Astrocyte (in vitro differentiated cells and primary cell): Measurements from ENCODE around the gene ZBTB24. TPM values are rescaled to one million over a fixed set of nuclear protein-coding genes. Genes with fewer than 3 reads are reported as not detected.

Source experiments
- DNase-seq: peaks from one replicate; pipeline ENCODE4 v3.0.0-alpha.2; 2010; ENCODE audit warnings: low read depth
- FAIRE-seq: peaks from 2 replicates; lab custom pipeline; 2011; peaks lifted over from hg19 to GRCh38; lab: Jason Lieb, UNC
- H2AFZ ChIP-seq: 2 replicates; pipeline ENCODE4 v1.6.0; 2012; ENCODE audit warnings: low read depth, low read length, inconsistent platforms
- H3K27ac ChIP-seq: 2 replicates; pipeline ENCODE4 v1.5.1; 2011; ENCODE audit warnings: low read depth, low read length, inconsistent platforms
- H3K27me3 ChIP-seq: 2 replicates; pipeline ENCODE4 v1.6.0; 2011; ENCODE audit warnings: low read length, inconsistent platforms; ENCODE audit not compliant: insufficient read depth
- H3K36me3 ChIP-seq: 2 replicates; pipeline ENCODE4 v1.5.1; 2011; ENCODE audit warnings: low read length, inconsistent platforms; ENCODE audit not compliant: insufficient read depth
- H3K4me1 ChIP-seq: 2 replicates; pipeline ENCODE4 v1.5.1; 2011; ENCODE audit warnings: low read length, inconsistent platforms; ENCODE audit not compliant: insufficient read depth
- H3K4me2 ChIP-seq: 2 replicates; pipeline ENCODE4 v1.6.0; 2012; ENCODE audit warnings: low read length, inconsistent platforms
- H3K4me3 ChIP-seq: 2 replicates; pipeline ENCODE4 v1.5.1; 2011; ENCODE audit warnings: low read depth, mild to moderate bottlenecking, low read length, inconsistent platforms; ENCODE audit not compliant: insufficient read depth
- H3K79me2 ChIP-seq: 2 replicates; pipeline ENCODE4 v1.6.0; 2012; ENCODE audit warnings: mild to moderate bottlenecking, low read length, inconsistent platforms; ENCODE audit not compliant: insufficient read depth
- H3K9ac ChIP-seq: 2 replicates; pipeline ENCODE4 v1.6.0; 2012; ENCODE audit warnings: mild to moderate bottlenecking, low read length, inconsistent platforms
- H3K9me3 ChIP-seq: 2 replicates; pipeline ENCODE4 v1.5.1; 2012; ENCODE audit warnings: low read depth, mild to moderate bottlenecking, low read length, inconsistent platforms; ENCODE audit not compliant: insufficient read depth
- H4K20me1 ChIP-seq: 2 replicates; pipeline ENCODE4 v1.6.0; 2012; ENCODE audit warnings: low read length, inconsistent platforms; ENCODE audit not compliant: insufficient read depth
- H3K27ac Mint-ChIP-seq: one replicate; pipeline ENCODE4 v1.8.0; 2021; ENCODE audit warnings: mild to moderate bottlenecking, mixed read lengths; ENCODE audit not compliant: unreplicated experiment
- H3K27me3 Mint-ChIP-seq: one replicate; pipeline ENCODE4 v1.8.0; 2021; ENCODE audit warnings: low read depth, mixed read lengths; ENCODE audit not compliant: unreplicated experiment
- H3K36me3 Mint-ChIP-seq: one replicate; pipeline ENCODE4 v1.8.0; 2021; ENCODE audit warnings: low read depth, mixed read lengths; ENCODE audit not compliant: unreplicated experiment
- H3K4me1 Mint-ChIP-seq: one replicate; pipeline ENCODE4 v1.8.0; 2021; ENCODE audit warnings: low read depth, mixed read lengths; ENCODE audit not compliant: unreplicated experiment
- H3K4me3 Mint-ChIP-seq: one replicate; pipeline ENCODE4 v1.8.0; 2021; ENCODE audit warnings: mild to moderate bottlenecking, moderate library complexity, mixed read lengths; ENCODE audit not compliant: unreplicated experiment
- H3K9me3 Mint-ChIP-seq: one replicate; pipeline ENCODE4 v1.8.0; 2021; ENCODE audit warnings: mild to moderate bottlenecking, mixed read lengths; ENCODE audit not compliant: unreplicated experiment
- EZH2 ChIP-seq: IDR thresholded peaks from 2 replicates; pipeline ENCODE4 v1.6.1; 2012; ENCODE audit warnings: mild to moderate bottlenecking, low read length, inconsistent platforms; ENCODE audit not compliant: insufficient read depth
- total RNA-seq: library from RNA; stranded (reverse); gene quantifications from 2 replicates; pipeline ENCODE4 v1.2.1, GENCODE V29; 2021
- TF ChIP-seq, protein P1 (sequence below): IDR thresholded peaks from 2 replicates; pipeline ENCODE4 v1.5.1; 2011; ENCODE audit warnings: low read depth, mild to moderate bottlenecking, inconsistent platforms, low read length, moderate library complexity; ENCODE audit not compliant: insufficient read depth

The ZBTB24 gene
- total RNA-seq, 1 donor from 2014 or later = 9.3 TPM

DNA sequence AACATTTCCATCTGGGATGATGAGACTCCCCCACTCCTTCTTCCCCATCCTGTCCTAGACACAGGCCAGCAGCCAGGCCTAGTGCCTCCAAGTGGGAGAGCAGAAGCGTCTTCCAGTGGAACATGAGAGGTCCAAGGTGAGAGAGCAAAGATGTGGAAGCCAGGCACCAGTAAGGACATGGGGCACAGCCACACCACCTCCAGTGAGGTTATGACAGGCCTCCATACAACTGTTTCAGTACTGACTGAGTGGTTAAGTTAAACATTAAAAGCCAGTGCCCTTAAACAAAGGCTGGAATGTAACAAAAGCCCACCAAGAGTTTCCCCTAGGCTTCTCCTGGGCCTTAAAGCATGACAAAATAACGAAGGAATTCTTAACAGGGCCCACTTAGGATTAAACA is 5.3 kb downstream of the ZBTB24 start:
- H3K9me3 Mint-ChIP-seq = no peaks in the 10 kb centered on the region
- no peak overlapping the region for H3K27ac ChIP-seq
- TF ChIP-seq EZH2 = no peak
- TF ChIP-seq, protein P1, sequence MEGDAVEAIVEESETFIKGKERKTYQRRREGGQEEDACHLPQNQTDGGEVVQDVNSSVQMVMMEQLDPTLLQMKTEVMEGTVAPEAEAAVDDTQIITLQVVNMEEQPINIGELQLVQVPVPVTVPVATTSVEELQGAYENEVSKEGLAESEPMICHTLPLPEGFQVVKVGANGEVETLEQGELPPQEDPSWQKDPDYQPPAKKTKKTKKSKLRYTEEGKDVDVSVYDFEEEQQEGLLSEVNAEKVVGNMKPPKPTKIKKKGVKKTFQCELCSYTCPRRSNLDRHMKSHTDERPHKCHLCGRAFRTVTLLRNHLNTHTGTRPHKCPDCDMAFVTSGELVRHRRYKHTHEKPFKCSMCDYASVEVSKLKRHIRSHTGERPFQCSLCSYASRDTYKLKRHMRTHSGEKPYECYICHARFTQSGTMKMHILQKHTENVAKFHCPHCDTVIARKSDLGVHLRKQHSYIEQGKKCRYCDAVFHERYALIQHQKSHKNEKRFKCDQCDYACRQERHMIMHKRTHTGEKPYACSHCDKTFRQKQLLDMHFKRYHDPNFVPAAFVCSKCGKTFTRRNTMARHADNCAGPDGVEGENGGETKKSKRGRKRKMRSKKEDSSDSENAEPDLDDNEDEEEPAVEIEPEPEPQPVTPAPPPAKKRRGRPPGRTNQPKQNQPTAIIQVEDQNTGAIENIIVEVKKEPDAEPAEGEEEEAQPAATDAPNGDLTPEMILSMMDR = no peak
- peaks cover 13% of the 10 kb centered on the region for H3K36me3 Mint-ChIP-seq
- DNase-seq = no peak
- no peak overlapping the region for H3K4me3 ChIP-seq
- no peak overlapping the region for H3K4me3 Mint-ChIP-seq
- H3K36me3 ChIP-seq = peaks cover 33% of the 10 kb centered on the region
- H3K27me3 Mint-ChIP-seq = no peaks in the 10 kb centered on the region
- H3K27me3 ChIP-seq = no peaks in the 10 kb centered on the region
- peaks cover 66% of the 10 kb centered on the region for H3K79me2 ChIP-seq
- no peaks in the 10 kb centered on the region for H3K9me3 ChIP-seq
- H3K9ac ChIP-seq = no peak overlapping the region
- H3K4me1 ChIP-seq = peaks cover 12% of the 10 kb centered on the region
- H3K4me2 ChIP-seq = peak overlapping the region; percentile 56
- H3K4me1 Mint-ChIP-seq = peaks cover 18% of the 10 kb centered on the region
- H4K20me1 ChIP-seq = peaks cover 42% of the 10 kb centered on the region
- no peak overlapping the region for H3K27ac Mint-ChIP-seq
- no peak overlapping the region for H2AFZ ChIP-seq
- FAIRE-seq = no peak

DNA sequence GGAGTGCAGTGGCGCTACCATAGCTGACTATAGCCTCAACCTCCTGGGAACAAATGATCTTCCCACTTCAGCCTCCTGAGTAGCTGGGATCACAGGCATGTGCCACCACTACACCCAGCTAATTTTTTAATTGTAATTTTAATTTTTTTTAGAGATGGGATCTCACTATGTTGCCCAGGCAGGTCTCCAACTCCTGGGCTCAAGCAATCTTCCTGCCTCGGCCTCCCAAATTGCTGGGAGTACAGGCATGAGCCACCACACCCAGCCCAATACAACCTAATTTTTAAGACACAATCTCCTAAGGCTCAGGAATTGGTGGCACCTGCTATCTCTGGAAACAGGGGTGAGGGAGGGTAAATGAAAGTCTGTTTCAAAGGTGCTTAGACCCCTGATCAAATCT is 5.8 kb downstream of the ZBTB24 start:
- Histone ChIP-seq H3K9ac (no peak overlapping the region), H3K79me2 (peaks cover 61% of the 10 kb centered on the region), H3K9me3 (no peaks in the 10 kb centered on the region), H3K4me2 (no peak overlapping the region), H3K27ac (no peak overlapping the region), H3K4me1 (peaks cover 12% of the 10 kb centered on the region), H3K4me3 (no peak overlapping the region), H3K36me3 (peaks cover 36% of the 10 kb centered on the region), H3K27me3 (no peaks in the 10 kb centered on the region), H4K20me1 (peaks cover 44% of the 10 kb centered on the region), H2AFZ (no peak overlapping the region)
- no peak overlapping the region for H3K4me3 Mint-ChIP-seq
- no peaks in the 10 kb centered on the region for H3K27me3 Mint-ChIP-seq
- no peak for DNase-seq
- TF ChIP-seq, protein P1 = no peak
- TF ChIP-seq EZH2 = no peak
- FAIRE-seq = no peak
- peak overlapping the region; percentile 5 for H3K27ac Mint-ChIP-seq
- peaks cover 18% of the 10 kb centered on the region for H3K4me1 Mint-ChIP-seq
- peaks cover 18% of the 10 kb centered on the region for H3K36me3 Mint-ChIP-seq
- no peaks in the 10 kb centered on the region for H3K9me3 Mint-ChIP-seq

DNA sequence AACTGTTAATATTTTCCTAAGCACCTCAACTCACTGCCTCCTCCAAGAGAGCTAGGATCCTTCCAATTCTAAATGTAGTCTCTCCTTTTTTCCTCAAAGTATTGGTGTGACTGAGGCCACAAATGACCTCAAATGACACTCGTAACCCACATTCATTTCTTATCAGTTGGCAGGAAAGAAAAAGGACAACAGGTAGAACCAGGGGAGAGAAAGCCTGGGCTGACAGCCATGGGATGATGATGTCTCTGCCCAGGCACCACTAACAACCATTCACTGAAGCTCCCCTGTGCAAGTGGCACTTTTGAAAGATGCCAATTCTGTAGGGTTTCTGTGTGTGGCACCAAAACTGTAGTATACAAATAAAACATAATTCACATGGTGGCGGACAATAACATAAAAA is 7.4 kb downstream of the ZBTB24 start:
- peaks cover 45% of the 10 kb centered on the region for H3K79me2 ChIP-seq
- H4K20me1 ChIP-seq = peaks cover 42% of the 10 kb centered on the region
- peaks cover 16% of the 10 kb centered on the region for H3K36me3 Mint-ChIP-seq
- DNase-seq (no peak), FAIRE-seq (no peak)
- no peaks in the 10 kb centered on the region for H3K27me3 Mint-ChIP-seq
- H2AFZ ChIP-seq = no peak overlapping the region
- H3K9ac ChIP-seq = no peak overlapping the region
- H3K4me1 ChIP-seq = peaks cover 7% of the 10 kb centered on the region
- H3K27ac ChIP-seq = no peak overlapping the region
- H3K4me1 Mint-ChIP-seq = peaks cover 18% of the 10 kb centered on the region
- no peak overlapping the region for H3K27ac Mint-ChIP-seq
- no peaks in the 10 kb centered on the region for H3K27me3 ChIP-seq
- no peak overlapping the region for H3K4me2 ChIP-seq
- peaks cover 40% of the 10 kb centered on the region for H3K36me3 ChIP-seq
- TF ChIP-seq EZH2 = no peak
- TF ChIP-seq, protein P1 = no peak
- H3K4me3 ChIP-seq = no peak overlapping the region
- no peak overlapping the region for H3K4me3 Mint-ChIP-seq
- H3K9me3 Mint-ChIP-seq = no peaks in the 10 kb centered on the region
- H3K9me3 ChIP-seq = no peaks in the 10 kb centered on the region
